B cell (primary cell): Measurements from ENCODE around the gene PCOLCE2.

Experiments used
- EZH2 ChIP-seq: IDR thresholded peaks from 2 replicates; pipeline ENCODE4 v1.6.1; 2012; ENCODE audit warnings: borderline replicate concordance, low read depth, mild to moderate bottlenecking, moderate library complexity, low read length; ENCODE audit not compliant: insufficient read depth, poor library complexity, severe bottlenecking
- TF ChIP-seq, protein P1 (sequence below): fragments of 200-600 bp; IDR thresholded peaks from one replicate; pipeline ENCODE4 v1.8.0; 2022; ENCODE audit warnings: antibody characterized with exemption, mild to moderate bottlenecking

DNA sequence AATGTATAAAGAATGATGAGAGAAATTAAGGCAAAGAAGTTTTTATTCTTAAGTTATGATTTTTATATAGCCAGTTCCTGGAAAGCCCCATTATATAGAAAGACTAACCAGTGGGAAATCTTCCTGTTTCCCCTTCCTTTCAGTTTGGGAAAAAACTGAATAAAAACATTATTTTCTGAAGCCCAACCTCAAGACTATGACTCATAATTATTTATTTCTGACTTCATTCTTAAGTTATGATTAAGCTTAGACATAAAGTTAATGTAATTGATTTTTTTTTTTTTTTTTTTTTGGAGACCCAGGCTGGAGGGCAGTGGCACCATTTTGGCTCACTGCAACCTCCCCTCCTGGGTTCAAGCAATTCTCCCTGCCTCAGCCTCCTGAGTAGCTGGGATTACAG lies 109.3 kb downstream of the PCOLCE2 start:
- TF ChIP-seq, protein P1, sequence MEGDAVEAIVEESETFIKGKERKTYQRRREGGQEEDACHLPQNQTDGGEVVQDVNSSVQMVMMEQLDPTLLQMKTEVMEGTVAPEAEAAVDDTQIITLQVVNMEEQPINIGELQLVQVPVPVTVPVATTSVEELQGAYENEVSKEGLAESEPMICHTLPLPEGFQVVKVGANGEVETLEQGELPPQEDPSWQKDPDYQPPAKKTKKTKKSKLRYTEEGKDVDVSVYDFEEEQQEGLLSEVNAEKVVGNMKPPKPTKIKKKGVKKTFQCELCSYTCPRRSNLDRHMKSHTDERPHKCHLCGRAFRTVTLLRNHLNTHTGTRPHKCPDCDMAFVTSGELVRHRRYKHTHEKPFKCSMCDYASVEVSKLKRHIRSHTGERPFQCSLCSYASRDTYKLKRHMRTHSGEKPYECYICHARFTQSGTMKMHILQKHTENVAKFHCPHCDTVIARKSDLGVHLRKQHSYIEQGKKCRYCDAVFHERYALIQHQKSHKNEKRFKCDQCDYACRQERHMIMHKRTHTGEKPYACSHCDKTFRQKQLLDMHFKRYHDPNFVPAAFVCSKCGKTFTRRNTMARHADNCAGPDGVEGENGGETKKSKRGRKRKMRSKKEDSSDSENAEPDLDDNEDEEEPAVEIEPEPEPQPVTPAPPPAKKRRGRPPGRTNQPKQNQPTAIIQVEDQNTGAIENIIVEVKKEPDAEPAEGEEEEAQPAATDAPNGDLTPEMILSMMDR: no peak
- no peak for TF ChIP-seq EZH2
